D721Med (cell line): ENCODE data around the gene AUTS2.

Experiments used
- DNase-seq: peaks from one replicate; pipeline ENCODE4 v3.0.0; 2011; ENCODE audit warnings: low spot score; ENCODE audit not compliant: insufficient read length
- FAIRE-seq: peaks from 2 replicates; lab custom pipeline; 2011; peaks lifted over from hg19 to GRCh38; lab: Jason Lieb, UNC
- CTCF ChIP-seq: IDR thresholded peaks from 2 replicates; pipeline ENCODE4 v1.5.1; 2012; ENCODE audit warnings: mild to moderate bottlenecking, control low read depth; ENCODE audit not compliant: insufficient read depth; ENCODE audit errors: missing control alignments

Gene AUTS2

GRCh38 chr7:70736715-70737460 is 1138.6 kb downstream of the AUTS2 start:
- FAIRE-seq (peak; percentile 44), DNase-seq (no peak)
- TF ChIP-seq CTCF = no peak

- no peak for TF ChIP-seq CTCF
- FAIRE-seq = peak; percentile 29
- DNase-seq = no peak
Observed at GRCh38 chr7:70738151-70738885, 1140.0 kb downstream of the AUTS2 start.

GRCh38 chr7:70739646-70740210 is 1141.5 kb downstream of the AUTS2 start:
- no peak for TF ChIP-seq CTCF
- DNase-seq (no peak), FAIRE-seq (no peak)

GRCh38 chr7:70741666-70742065 is 1143.4 kb downstream of the AUTS2 start:
- no peak for DNase-seq
- TF ChIP-seq CTCF = no peak
- FAIRE-seq = peak; percentile 44

GRCh38 chr7:70743531-70744325 is 1145.5 kb downstream of the AUTS2 start:
- FAIRE-seq (no peak), DNase-seq (no peak)
- no peak for TF ChIP-seq CTCF

GRCh38 chr7:70744492-70744891 is 1146.2 kb downstream of the AUTS2 start:
- DNase-seq (no peak), FAIRE-seq (no peak)
- no peak for TF ChIP-seq CTCF
